ENCODE measurements around the gene SHANK3.

SHANK3 gene

DNA sequence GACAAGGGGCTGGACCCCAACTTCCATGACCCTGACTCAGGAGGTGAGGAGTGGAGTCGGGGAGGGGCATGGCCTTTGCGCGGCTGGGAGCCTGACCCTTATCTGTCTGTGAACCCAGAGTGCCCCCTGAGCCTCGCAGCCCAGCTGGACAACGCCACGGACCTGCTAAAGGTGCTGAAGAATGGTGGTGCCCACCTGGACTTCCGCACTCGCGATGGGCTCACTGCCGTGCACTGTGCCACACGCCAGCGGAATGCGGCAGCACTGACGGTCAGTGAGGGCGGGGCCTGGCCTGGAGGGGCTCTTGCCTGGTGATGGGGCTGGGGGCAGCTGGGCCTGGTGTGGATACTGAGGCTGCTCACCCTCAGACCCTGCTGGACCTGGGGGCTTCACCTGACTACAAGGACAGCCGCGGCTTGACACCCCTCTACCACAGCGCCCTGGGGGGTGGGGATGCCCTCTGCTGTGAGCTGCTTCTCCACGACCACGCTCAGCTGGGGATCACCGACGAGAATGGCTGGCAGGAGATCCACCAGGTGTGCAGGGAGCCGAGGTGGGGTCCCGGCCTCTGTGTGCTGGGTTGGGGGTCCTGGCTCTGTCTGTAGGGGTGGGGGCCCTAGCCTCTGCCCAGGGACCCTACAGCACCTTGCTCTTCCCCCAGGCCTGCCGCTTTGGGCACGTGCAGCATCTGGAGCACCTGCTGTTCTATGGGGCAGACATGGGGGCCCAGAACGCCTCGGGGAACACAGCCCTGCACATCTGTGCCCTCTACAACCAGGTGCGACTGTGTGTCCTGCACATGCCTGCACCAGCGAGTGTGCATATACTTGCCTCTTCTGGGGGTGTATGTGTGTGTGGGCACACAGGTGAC, 6.3 kb downstream of the SHANK3 start:
- no peak for DNase-seq

DNA sequence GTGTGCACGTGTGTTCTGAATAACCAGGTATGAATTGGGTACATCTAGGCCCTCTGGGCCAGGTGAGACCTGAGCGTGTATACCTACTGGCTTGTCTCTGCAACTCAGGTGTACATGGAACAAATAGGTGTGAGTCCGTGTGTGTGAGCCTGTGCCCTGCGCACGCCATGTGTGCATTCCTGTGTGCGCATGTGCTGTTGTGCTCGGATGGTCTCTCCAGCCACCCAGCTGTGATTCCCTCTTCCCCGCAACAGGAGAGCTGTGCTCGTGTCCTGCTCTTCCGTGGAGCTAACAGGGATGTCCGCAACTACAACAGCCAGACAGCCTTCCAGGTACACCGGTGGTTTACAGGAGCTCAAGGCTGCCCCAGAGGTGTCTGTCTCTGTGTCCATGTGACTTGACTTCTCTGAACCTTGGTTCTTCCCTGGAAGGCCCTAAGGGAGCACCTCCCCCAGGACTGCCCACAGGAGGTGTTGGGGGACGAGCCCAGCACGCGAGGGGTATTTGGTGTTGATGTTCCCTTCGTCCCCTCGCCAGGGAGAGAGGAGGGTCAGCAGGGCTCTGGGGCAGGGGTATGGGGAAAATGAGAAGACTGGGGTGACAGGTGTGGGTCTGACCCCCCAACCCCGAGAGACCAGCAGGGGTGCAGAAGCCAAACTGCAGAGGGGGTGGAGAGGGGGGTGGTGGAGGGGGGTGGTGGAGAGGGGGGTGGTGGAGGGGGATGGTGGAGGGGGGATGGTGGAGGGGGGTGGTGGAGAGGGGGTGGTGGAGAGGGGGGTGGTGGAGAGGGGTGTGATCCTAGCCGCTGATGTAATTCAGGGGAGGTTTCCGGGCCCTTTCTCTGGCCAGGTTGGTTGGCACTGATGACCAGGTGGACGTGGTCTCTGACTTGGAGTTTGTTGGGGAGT, 10.7 kb downstream of the SHANK3 start:
- no peak for DNase-seq

DNA sequence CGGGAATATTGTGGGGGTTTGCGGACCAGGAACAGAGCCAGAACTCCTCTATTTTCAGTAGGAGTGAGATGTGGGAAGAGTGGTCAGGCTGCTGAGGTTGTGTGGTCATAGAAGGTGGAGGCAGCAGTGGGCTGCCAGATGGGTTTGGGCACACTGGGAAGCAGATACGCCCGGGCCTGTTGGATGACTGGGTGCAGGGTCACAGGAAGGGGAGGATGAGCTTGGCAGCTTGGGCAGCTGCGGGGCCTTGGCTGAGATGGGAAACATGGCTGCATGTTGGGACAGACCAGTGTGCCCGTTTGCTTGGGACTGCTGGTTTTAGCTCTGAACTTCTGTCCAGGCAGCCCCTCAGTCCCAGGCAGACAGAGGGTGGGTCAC, 11.4 kb downstream of the SHANK3 start:
- no peak for DNase-seq

DNA sequence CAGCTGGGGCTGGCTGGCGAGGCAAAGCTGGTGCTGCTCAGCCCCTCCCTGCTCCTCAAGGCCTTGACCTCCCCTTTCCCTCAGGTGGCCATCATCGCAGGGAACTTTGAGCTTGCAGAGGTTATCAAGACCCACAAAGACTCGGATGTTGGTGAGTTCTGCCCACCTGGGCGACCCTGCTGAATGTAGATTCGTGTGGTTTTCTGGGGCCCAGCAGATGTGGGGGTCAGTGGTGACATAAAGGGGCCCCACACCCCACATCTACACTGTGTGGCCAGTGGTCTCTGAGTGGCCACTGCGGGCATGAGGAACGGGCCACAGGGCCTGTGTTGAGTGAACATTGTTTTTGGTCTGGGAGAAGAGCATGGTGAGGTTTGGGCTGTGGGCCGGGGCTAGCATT, 11.9 kb downstream of the SHANK3 start:
- no peak for DNase-seq

DNA sequence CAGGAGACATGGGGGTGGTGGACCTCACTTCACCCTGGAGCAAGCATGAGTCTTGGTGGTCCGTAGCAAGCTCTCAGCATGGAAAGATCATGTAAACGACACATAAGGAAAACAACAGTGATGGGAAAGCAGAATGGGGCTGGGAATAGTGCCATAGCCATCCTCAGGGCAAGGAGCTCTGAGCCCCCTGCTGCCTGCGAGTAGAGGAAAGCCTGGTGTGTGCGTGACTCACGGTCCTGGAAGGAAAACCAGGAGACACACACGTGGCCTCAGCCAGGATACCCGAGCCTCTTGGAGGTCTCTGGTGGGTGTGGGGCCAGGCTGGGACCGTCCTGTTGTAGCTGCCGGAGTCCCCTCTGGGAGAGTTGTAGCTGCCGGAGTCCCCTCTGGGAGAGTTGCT, 12.4 kb downstream of the SHANK3 start:
- DNase-seq: no peak

DNA sequence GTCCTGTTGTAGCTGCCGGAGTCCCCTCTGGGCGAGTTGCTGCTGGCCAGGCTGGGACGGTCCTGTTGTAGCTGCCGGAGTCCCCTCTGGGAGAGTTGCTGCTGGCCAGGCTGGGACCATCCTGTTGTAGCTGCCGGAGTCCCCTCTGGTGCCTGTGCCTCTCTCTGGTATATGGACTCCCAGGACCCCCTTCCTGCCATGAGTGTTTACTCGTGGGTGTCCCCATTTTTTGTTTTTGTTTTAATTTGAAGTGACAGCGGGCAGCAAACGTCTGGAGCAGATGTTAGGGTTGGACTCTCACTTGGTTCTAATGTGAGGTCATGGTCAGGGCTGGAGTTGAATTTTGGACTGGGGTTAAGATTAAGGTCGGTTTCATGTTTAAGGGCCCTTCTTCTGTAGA, 14.2 kb downstream of the SHANK3 start:
- no peak for DNase-seq

DNA sequence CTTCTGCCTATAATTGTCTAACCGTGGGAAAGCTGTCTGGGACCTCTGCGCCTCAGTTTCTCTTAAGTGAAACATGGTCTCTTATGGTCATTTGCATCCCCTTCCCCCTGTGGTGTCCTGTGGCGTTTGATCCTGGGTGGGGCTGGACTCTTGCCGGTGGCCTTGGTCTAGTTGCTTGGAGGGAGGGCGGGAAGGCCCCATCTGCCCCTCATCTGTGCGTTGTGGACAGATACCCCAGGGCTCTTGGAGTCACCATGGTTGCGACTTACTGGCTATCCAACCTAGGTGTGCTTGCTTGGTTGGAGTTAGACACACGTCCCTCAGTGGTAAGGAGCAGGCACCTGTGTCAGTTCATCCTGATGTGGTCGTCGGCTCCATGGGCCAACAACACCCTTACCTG, 15.2 kb downstream of the SHANK3 start:
- no peak for DNase-seq

DNA sequence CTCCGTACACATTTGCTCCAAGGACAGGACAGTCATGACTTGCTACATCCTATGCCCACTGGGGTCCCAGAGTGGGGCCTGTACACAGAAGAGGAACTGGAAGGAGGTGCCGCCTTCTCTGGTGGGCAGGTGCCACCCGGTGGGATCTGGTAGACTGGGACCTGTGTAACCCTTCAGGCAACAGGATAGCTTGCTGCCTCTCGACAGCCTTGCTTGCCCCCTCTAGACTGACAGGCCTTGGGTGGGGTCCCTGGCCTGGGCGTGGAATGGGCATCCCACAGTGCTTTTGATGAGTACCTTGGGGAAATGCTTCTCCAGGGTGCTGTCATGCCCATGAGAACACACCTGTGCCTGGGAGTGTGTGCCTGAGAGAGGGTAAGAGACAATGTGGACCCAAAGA, 15.8 kb downstream of the SHANK3 start:
- no peak for DNase-seq

DNA sequence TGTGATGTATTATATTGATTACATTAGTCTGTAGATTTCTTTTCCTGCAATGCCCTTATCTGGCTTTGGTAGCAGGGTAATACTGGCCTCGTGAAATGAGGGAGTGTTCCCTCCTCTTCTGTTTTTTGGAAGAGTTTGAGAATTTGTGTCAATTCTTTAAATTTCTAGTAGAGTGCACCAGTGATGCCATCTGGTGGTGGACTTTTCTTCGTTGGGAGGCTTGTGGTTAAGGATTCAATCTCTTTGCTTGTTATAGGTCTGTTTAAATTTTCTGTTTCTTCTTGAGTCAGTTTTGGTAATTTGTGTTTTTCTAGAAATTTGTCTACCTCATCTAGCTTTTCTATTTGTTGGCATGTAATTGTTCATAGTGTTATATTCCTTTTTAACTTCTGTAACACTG, 18.9 kb downstream of the SHANK3 start:
- no peak for DNase-seq

DNA sequence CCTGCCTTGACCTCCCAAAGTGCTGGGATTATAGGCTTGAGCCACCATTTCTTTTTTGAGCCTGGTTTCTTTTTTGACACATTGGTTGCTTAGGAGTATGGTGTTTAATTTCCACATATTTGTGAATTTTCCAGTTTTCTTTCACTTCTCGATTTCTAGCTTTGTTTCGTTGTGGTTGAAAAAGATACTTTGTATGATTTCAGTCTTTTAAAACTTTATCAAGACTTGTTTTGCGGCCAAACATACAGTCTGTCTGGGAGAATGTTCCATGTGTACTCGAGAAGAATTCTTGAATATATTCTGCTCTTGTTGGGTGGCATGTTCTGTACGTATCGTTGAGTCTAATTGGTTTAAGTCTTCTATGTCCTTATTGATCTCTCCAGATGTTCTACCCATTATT, 20.8 kb downstream of the SHANK3 start:
- no peak for DNase-seq

DNA sequence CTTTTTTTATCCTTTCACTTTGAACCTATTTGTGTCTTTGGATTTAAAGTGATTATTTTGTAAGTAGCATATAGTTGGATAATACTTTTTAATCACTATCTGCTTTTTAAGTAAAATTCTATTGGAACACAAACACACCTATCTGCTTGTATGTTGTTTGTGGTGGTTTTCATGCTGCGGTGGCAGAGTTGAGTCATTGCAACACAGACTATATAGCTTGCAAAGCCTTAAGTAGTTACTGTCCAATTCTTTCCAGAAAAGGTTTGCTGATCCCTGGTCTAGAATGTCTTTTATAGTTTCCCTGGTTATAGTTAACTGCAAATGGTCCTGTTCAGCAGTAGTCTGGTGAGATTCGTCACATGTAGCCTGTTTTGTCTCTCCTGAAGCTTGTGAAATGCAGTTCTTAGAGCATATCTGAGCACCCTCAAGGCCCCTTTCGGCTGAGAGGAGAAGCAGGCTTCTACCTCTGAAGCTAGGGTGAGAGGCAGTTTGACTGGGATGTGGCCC, 21.5 kb downstream of the SHANK3 start:
- DNase-seq: no peak

DNA sequence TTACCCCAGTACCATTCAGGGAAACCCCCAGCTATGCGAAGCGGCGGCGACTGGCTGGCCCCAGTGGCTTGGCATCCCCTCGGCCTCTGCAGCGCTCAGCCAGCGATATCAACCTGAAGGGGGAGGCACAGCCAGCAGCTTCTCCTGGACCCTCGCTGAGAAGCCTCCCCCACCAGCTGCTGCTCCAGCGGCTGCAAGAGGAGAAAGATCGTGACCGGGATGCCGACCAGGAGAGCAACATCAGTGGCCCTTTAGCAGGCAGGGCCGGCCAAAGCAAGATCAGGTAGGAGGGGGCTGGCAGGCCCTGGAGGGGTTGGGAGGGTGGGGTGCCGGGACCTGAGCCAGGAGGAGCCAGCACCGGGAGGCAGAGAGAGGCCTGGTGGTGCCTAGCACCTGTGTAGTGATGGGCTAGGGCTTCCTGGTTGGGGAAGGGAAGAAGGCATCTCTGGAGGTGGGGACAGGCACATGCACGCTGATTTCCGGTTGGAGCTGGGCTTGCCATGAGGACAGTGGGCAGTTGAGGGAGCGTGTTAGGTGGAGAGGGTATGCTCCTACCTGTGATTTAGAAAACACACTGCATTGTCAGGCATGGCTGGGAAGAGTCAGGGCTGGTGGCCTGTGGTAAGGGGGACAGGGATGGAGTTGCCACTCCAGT, 22.3 kb downstream of the SHANK3 start:
- no peak for DNase-seq

DNA sequence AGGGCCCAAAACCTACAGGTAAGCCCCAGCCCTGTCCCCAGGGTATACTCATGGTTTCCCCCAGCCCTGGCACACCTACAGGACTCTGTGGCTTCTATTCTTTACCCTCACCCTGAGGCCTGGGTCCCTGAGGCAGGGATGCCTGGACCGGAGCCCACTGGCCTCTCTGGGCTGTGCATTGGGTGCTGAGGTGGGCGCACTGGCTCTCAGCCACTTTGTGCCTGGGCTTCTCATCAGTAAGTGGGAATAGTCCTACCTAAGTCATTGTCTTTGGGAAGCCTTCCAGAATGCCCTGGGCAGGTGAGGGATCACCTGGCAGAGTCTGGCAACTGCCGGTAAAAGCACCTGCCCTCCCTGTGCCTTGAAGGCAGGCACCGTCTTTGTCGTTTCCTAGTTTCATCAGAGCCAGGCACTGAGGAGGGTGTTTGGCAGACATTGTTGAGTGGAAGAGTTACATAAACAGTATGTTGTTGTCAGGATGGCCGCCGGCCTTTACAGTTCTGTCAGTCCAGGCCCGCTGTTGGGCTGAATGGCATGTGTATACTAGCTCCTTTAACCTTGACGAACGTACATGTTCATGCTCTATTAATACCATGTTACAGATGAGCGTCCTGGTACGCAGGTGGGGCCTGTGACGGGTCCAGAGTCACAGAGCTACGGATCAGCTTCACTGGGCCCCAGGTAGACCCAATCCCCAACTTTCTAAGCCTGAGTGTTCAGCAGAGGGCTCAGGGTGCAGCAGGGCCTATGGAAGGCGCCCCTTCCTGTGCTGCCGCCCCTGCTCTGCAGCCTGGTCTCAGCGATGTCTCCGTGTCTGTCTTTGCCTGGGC, 23.0 kb downstream of the SHANK3 start:
- no peak for DNase-seq

DNA sequence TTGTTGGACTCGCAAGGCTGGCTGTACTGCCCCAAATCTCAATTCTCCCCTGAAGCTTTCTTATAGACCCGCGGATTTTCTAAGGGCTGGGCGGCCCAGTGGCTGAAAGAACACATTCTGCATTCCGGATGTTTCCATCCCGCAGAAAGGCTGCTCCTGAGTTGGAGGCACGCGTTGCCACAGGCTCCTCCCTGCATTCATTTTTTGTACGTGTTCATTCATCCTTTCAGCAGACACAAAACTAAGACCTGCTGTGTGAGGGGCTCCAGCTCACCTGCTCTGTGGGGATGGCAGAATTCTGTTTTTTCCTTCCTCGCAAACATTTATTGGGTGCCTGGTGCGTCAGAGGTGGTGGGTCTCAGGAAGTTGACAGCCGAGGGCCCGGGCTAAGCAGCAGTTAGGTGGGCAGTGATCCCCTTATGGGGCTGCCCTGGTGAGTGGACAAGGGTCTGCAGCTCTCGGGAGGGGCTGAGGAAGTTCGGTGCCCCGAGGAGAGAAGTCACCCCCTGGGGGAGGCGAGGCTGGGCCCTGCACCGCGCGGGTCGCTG, 23.7 kb downstream of the SHANK3 start:
- no peak for DNase-seq

DNA sequence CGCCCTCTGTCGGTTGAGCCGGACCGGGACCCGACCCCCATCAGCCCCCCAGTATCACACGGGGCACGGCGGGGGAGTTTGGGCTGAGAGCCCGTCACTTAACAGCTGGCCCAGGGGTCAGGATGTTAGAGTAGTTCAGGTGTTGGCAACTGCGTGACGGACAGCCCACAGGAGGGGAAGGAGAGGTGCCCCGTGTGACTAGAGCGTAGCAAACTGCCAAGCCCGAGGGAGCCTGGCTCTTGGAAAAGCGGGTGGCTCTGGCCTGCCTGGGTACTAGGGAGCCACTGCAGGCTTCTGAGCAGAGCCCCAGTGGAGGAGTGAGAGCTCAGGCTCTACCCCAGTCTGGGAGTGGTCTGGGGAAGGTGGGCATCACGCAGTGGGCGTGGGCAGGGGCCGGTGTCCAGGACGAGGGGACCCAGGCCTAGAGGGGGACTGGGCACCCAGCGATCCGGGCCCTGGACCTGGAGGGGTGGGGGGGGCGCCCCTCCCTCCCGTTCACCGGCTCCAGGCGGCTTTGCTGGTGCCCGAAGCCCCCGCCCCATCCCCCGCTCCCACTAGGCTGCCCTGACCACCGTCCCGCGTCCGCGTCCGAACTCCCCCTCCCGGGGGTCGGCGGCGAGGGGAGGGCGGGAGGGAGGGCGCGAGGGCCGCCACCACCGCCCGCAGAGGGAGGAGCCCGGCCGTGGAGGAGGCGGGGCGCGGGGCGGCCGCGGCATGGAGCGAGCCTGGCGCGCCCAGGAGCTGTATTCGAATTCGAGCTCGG, 24.4 kb downstream of the SHANK3 start:
- DNase-seq: no peak

DNA sequence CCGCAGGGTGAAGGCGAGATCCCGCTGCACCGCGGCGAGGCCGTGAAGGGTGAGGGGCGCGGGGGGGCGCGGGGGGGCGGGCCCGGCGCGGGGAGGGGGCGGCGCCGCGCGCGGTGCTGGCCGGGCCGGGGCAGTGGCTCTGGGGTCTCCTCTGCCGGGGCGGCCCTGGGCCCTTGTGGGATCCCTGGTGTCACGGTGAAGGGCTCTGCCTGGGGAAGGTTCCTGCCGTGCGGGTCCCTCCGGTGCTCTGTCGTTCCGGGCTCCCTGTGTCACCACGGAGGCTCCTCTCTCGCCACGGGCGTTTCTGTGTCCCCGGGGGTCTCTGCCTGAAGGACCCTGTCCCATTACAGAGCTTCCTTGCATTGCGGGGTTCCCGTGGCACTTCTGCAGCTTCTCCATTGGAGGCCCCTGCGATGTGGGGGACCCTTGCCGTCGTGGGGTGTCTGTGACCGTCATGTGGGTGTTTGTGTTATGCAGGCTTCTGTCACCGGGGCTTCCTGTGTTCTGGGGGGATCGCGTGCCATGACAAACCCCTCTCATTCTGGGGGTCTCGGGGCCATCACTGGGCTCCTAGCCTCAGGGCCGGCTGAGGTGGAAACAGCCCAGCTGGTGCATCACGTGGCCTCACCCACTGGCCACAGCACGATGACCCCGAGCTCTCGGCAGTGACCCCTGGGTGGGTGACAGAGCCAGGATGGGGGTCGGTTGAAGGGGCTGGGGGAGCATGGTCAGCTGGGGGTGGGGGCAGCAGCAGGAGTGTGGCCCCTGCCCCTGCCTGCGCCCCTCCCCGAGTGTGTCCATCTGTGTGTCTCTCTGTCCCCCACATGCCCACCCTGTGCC, 25.3 kb downstream of the SHANK3 start:
- no peak for DNase-seq

DNA sequence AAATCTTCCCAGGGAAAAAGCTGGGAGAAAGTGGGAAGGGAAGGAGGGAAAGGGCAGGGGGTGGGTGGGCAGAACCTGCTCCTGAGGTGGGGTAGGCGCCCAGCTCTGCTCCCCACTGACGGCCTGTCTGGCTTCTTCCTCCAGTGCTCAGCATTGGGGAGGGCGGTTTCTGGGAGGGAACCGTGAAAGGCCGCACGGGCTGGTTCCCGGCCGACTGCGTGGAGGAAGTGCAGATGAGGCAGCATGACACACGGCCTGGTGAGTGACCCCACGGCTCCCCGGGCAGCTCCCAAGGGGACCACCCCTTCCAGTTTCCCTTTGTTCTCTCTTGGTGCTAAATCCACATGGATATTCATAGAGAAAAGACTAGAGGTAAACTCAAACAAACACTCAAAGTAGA, 25.9 kb downstream of the SHANK3 start:
- no peak for DNase-seq

DNA sequence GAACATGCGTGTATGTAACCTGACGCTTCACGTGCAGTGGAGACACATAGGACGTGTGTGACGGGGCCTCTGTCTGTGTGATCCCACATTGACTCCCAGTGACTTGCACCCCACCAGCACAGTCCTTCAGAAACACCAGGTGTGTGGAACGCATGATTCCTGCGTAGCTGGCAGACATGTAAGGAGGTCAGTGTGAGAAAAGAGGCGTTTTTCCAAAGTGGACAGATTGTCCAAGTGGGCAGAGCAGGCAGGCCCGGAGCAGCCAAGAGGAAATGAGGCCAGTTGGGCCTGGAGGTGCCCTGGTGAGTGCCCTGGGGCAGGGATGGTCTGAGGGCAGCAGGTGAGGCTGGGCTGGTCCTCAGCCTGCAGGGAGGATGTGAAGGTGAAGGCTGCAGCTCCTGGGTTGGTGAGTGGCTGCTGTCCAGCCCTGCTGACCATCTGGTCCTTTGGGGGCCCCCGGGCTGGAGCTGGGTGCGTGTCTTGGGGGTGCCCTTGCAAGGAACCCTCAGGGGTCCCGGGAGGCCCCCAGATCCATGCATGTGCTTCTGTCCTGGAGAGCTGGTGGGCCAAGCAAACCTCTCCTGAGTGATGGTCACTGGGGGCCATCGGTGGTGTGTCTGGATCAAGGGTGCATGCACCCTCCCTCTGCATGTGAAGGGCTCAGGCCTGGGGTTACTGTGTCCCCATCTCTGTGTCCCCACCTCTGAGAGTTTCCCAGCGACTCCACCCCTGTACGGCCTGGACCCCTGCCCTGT, 26.6 kb downstream of the SHANK3 start:
- no peak for DNase-seq

DNA sequence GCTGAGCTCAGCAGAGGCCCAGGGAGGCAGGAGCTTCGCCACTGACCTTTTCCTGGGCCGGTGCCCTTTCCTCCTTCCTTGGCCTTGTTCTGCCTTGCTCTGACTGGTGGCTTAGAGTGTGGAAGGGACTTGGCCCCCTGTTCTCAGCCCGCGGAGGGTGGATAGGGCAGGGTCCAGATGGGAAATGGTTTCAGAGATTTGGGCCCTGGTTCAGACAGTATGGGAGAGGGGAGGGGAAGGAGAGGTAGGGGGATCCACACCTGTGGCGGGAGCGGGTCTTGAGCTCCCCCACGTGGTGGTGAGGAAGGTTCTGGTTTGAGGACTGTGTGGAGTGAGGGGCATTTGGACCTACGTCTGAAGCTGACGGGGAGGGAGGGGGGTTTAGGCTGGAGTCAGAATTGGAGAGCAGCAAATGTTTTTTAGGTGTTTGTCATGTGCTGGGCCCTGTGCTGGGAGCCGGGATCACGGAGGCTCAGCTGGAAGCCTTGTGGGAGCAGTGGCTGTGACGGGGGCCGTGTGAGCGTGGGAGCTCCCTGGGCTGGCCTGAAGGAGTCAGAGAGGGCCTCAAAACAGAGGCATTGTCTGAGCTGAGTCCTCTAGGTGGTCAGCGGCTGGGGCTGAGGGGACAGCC, 27.2 kb downstream of the SHANK3 start:
- DNase-seq: no peak
